GM11168 (cell line): ENCODE data around the gene SH2D1B.

Experiments used
- in situ Hi-C: fragments of 300-500 bp; cut with MboI; formaldehyde crosslinking; loops from one replicate; pipeline ENCODE4 v1.12.0; 2022; ENCODE audit warnings: low sequenced_read_pairs; ENCODE audit not compliant: unreplicated experiment

The SH2D1B gene

GRCh38 chr1:162384116-162384515 is 27.8 kb downstream of the SH2D1B start:
- in situ Hi-C loops, result no loop called here

GRCh38 chr1:162383516-162383915 is 28.4 kb downstream of the SH2D1B start:
- in situ Hi-C loops, result no loop called here

- in situ Hi-C loops, result no loop called here
These were observed 28.8 kb downstream of the SH2D1B start for GRCh38 chr1:162383091-162383490.

GRCh38 chr1:162381941-162382750 is 29.8 kb downstream of the SH2D1B start:
- in situ Hi-C loops, result no loop called here

GRCh38 chr1:162381383-162381782 is 30.6 kb downstream of the SH2D1B start, which contains the start of gene C1orf226:
Gene C1orf226 (plus strand): TSS chr1:162381728. CDS start chr1:162381902, 174 bp downstream.
- in situ Hi-C loops, result no loop called here

GRCh38 chr1:162380061-162380846 is 31.7 kb downstream of the SH2D1B start:
- in situ Hi-C loops, result no loop called here

GRCh38 chr1:162376691-162377090 is 35.2 kb downstream of the SH2D1B start, which contains the start of gene SPATA46:
Gene SPATA46 (minus strand): TSS chr1:162376854. CDS start chr1:162376790, 64 bp downstream.
- in situ Hi-C loops, result no loop called here

GRCh38 chr1:162375463-162375862 is 36.5 kb downstream of the SH2D1B start:
- in situ Hi-C loops, result no loop called here

- in situ Hi-C loops, result no loop called here
These were observed 37.5 kb downstream of the SH2D1B start for GRCh38 chr1:162374406-162374805.

GRCh38 chr1:162373541-162374260 is 38.2 kb downstream of the SH2D1B start:
- in situ Hi-C loops, result no loop called here

GRCh38 chr1:162373072-162373427 is 38.9 kb downstream of the SH2D1B start:
- in situ Hi-C loops, result no loop called here

GRCh38 chr1:162372159-162373071 is 39.5 kb downstream of the SH2D1B start:
- in situ Hi-C loops, result no loop called here

GRCh38 chr1:162371611-162372010 is 40.3 kb downstream of the SH2D1B start:
- in situ Hi-C loops, result no loop called here

- in situ Hi-C loops, result no loop called here
These were observed 41.2 kb downstream of the SH2D1B start for GRCh38 chr1:162370721-162371120.

- in situ Hi-C loops, result no loop called here
These were observed 41.8 kb downstream of the SH2D1B start for GRCh38 chr1:162370161-162370560.

GRCh38 chr1:162369571-162369970 is 42.4 kb downstream of the SH2D1B start:
- in situ Hi-C loops, result no loop called here

- in situ Hi-C loops, result no loop called here
These were observed 43.5 kb downstream of the SH2D1B start for GRCh38 chr1:162368451-162368850.

GRCh38 chr1:162367772-162368171 is 44.2 kb downstream of the SH2D1B start:
- in situ Hi-C loops, result no loop called here

- in situ Hi-C loops, result no loop called here
These were observed 44.9 kb downstream of the SH2D1B start for GRCh38 chr1:162367073-162367472.

- in situ Hi-C loops, result no loop called here
These were observed 45.3 kb downstream of the SH2D1B start for GRCh38 chr1:162366671-162367070.
